Ovary (tissue), 9 donors: ENCODE data around the gene BPIFB4. TPM values are rescaled to one million over a fixed set of nuclear protein-coding genes. Genes with fewer than 3 reads are reported as not detected.

Experiments used
- DNase-seq, 5 donors: peaks; one replicate each; pipeline ENCODE4 v3.0.0-alpha.2; 2019 to 2020
- H3K27ac ChIP-seq, 2 donors: fragments of 200-600 bp; one replicate each; pipeline versions ENCODE4 v1.5.1 to v1.8.0; 2019 to 2022
- H3K27me3 ChIP-seq: fragments of 200-600 bp; one replicate; pipeline ENCODE4 v1.8.0; 2022
- H3K36me3 ChIP-seq: fragments of 200-600 bp; sonication (generic); one replicate; pipeline ENCODE4 v1.5.1; 2019
- H3K4me1 ChIP-seq: one replicate; pipeline ENCODE4 v1.8.1; 2013; ENCODE audit warnings: mild to moderate bottlenecking, moderate library complexity; ENCODE audit not compliant: insufficient read depth
- H3K4me3 ChIP-seq: fragments of 200-600 bp; sonication (generic); one replicate; pipeline ENCODE4 v1.5.1; 2017
- H3K9me3 ChIP-seq, 2 donors: fragments of 200-600 bp in 1 of 2; sonication (generic) in 1 of 2; one replicate each; pipeline versions ENCODE4 v1.5.1 to v1.8.1; 2013 to 2019; ENCODE audit warnings: mild to moderate bottlenecking in 1 of 2, moderate library complexity in 1 of 2
- CTCF ChIP-seq, 3 donors: fragments of 450-650 bp in 2 of 3; fragments of 200-600 bp in 1 of 3; IDR thresholded peaks; one replicate each; pipeline versions ENCODE4 v1.5.1 to v1.8.0; 2016 to 2022; ENCODE audit warnings: antibody characterized with exemption in 3 of 3, mild to moderate bottlenecking in 1 of 3
- EP300 ChIP-seq: sonication (generic); formaldehyde crosslinking; IDR thresholded peaks from one replicate; pipeline ENCODE4 v1.6.1; 2017; ENCODE audit warnings: antibody characterized with exemption
- POLR2A ChIP-seq: fragments of 450-650 bp; IDR thresholded peaks from one replicate; pipeline ENCODE4 v1.6.1; 2017; ENCODE audit warnings: antibody characterized with exemption, mild to moderate bottlenecking, moderate library complexity
- WGBS, 3 donors: extraction: QIAGEN DNeasy Blood & Tissue Kit in 1 of 3; methylation state at CpG; one replicate each; pipeline versions ENCODE4 v1.1.5 to v1.1.7; 2013 to 2017; 5-methylcytosine and 5-hydroxymethylcytosine counted together
- intact Hi-C, 4 donors: fragments of 100-400 bp; cut with DNase I; formaldehyde crosslinking; loops; one replicate each; pipeline versions ENCODE4 v1.11.0 to v1.15.1; 2022 to 2023
- polyA plus RNA-seq, 2 donors: library from polyadenylated mRNA; stranded (reverse); fragments of 200-250 nt in 1 of 2; fragments of 350-450 nt in 1 of 2; fragmentation: Illumina TruSeq in 1 of 2; extraction: RNeasy Lipid Tissue Mini Kit (QIAGEN cat#74804) in 1 of 2; gene quantifications; one replicate each; pipeline ENCODE4 v1.2.3, GENCODE V29; 2013 to 2014
- total RNA-seq, 7 donors: library from RNA; depleted of rRNA in 2 of 7; stranded (reverse); fragments of >200 nt in 2 of 7; fragmentation: NEBNext Ultra II Directional in 3 of 7; extraction: Animal tissue kit (Norgen Biotek cat#: 25700) in 3 of 7; gene quantifications; one replicate each; pipeline versions ENCODE4 v1.1.0 to v1.2.4, GENCODE V29; 2016 to 2023
- donor health status: DM: no; HTN: no; CAD: no; lungs with moderate emphysema.
- donor health status: DM: no; HTN: no; CAD: no.
- donor health status: Bipolar disorder and iron deficiency.
- donor health status: DM: yes; HTN: yes; CAD: no.
- donor health status: DM: no; HTN: no; CAD: no.
- donor health status: DM: yes; HTN: yes; CAD: no.

Gene BPIFB4
- total and polyA plus RNA-seq, 9 donors = not detected

GRCh38 chr20:33061658-33062028, 17.8 kb upstream of the BPIFB4 start:
- Histone ChIP-seq H3K36me3 (no peaks in the 10 kb centered on the region), H3K4me1 (no peaks in the 10 kb centered on the region), H3K9me3 (no peaks in the 10 kb centered on the region), H3K27ac (no peak overlapping the region), H3K4me3 (no peak overlapping the region), H3K27me3 (no peaks in the 10 kb centered on the region)
- intact Hi-C loops = loop anchor here in 1 of 4 donors (10.0 kb wide), 1 partner anchor 57 kb away; the partner anchor contains the start of genes BPIFB2 and SUN5
- TF ChIP-seq POLR2A (no peak), CTCF (IDR thresholded peaks at IDR 0.05) (no peak), EP300 (no peak)
- DNase-seq = no peak
- 81 to 85% (median 82%) methylated on average over 14 of the region's 14 CpGs for WGBS, 3 donors

GRCh38 chr20:33062105-33062824, 17.2 kb upstream of the BPIFB4 start:
- no peak for TF ChIP-seq POLR2A
- TF ChIP-seq EP300 = no peak
- no peak for TF ChIP-seq CTCF (IDR thresholded peaks at IDR 0.05)
- no peak overlapping the region for H3K4me3 ChIP-seq
- intact Hi-C loops = loop anchor here in 1 of 4 donors (10.0 kb wide), 1 partner anchor 57 kb away; the partner anchor contains the start of genes BPIFB2 and SUN5
- DNase-seq = no peak
- 24 to 33% (median 24%) methylated on average over 9 of the region's 9 CpGs for WGBS, 3 donors
- no peak overlapping the region for H3K27ac ChIP-seq
- no peaks in the 10 kb centered on the region for H3K36me3 ChIP-seq
- no peaks in the 10 kb centered on the region for H3K9me3 ChIP-seq
- H3K27me3 ChIP-seq = no peaks in the 10 kb centered on the region
- H3K4me1 ChIP-seq = no peaks in the 10 kb centered on the region

- no peaks in the 10 kb centered on the region for H3K36me3 ChIP-seq
- WGBS, 3 donors = 40 to 58% (median 47%) methylated on average over 1 of the region's 1 CpG
- intact Hi-C loops = loop anchor here in 1 of 4 donors (10.0 kb wide), 1 partner anchor 58 kb away; the partner anchor contains the start of genes BPIFB2 and SUN5
Measured at GRCh38 chr20:33062825-33063149, 16.7 kb upstream of the BPIFB4 start.

GRCh38 chr20:33063271-33063670, 16.2 kb upstream of the BPIFB4 start:
- Histone ChIP-seq H3K27ac (no peak overlapping the region), H3K36me3 (no peaks in the 10 kb centered on the region), H3K27me3 (no peaks in the 10 kb centered on the region), H3K4me3 (no peak overlapping the region), H3K4me1 (no peaks in the 10 kb centered on the region), H3K9me3 (no peaks in the 10 kb centered on the region)
- WGBS, 3 donors = 84 to 89% (median 87%) methylated on average over 6 of the region's 6 CpGs
- intact Hi-C loops = loop anchor here in 1 of 4 donors (10.0 kb wide), 1 partner anchor 58 kb away; the partner anchor contains the start of genes BPIFB2 and SUN5
- no peak for DNase-seq
- no peak for TF ChIP-seq CTCF (IDR thresholded peaks at IDR 0.05)
- no peak for TF ChIP-seq POLR2A
- TF ChIP-seq EP300 = no peak

More at GRCh38 chr20:33062825-33063149, 16.7 kb upstream of the BPIFB4 start:
- TF ChIP-seq CTCF (IDR thresholded peaks at IDR 0.05) (no peak), EP300 (no peak), POLR2A (no peak)
- no peak overlapping the region for H3K27ac ChIP-seq
- no peaks in the 10 kb centered on the region for H3K9me3 ChIP-seq
- no peaks in the 10 kb centered on the region for H3K4me1 ChIP-seq
- H3K4me3 ChIP-seq = no peak overlapping the region
- H3K27me3 ChIP-seq = no peaks in the 10 kb centered on the region
- DNase-seq = no peak
